IPS DF 4.7 (cell line): Measurements from ENCODE around the gene XRCC5.
"Not testable (repeated sequence)": the region's sequence is repeated elsewhere in the genome, so short reads cannot be mapped to it uniquely, and the experiment has no call there.

Experiments
- DNase-seq: peaks from one replicate; pipeline ENCODE4 v3.0.0-alpha.2; 2013; ENCODE audit warnings: low spot score; ENCODE audit errors: extremely low read depth

XRCC5 gene

DNA sequence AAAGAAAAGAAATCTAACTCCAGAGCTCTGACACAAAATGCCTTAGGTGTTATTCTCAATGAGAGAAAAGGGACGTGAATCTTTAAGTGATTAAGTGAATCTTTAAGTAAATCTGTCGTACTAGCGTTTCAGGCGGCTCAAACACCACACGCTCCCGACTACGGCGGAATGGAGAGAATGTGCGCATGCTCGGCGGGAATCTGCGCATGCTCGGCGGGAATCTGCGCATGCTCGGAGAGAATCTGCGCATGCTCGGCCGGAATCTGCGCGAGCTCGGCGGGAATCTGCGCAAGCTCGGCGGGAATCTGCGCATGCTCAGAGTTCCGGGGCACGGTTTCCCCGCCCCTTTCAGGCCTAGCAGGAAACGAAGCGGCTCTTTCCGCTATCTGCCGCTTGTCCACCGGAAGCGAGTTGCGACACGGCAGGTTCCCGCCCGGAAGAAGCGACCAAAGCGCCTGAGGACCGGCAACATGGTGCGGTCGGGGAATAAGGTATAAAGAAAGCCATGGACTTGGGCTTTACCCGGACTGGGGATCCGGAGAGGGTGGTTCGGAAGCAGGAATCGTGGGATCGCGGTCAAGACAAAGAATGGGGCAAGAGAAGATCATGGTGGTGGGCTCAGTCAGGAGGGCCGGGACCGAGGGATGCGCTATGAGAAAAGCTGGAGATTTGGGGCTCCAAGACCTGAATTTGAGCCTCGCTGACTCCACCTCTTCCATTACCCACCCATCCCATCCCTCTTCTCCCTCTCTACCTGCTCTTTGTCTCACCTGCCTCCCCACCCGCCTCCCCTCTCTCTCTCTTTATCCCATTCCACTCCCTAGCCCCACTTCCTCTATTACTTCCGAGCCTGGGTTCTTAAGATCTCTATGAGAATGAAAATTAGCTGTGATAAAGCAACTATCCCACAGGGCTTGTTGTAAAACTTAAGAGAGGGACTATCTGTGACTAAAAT, at the start of gene XRCC5:
XRCC5 (plus strand) TSS at position 382 of the 955 bp plus-strand sequence; CDS start at position 471, 89 bp downstream.
- peak; percentile 79 for DNase-seq

DNA sequence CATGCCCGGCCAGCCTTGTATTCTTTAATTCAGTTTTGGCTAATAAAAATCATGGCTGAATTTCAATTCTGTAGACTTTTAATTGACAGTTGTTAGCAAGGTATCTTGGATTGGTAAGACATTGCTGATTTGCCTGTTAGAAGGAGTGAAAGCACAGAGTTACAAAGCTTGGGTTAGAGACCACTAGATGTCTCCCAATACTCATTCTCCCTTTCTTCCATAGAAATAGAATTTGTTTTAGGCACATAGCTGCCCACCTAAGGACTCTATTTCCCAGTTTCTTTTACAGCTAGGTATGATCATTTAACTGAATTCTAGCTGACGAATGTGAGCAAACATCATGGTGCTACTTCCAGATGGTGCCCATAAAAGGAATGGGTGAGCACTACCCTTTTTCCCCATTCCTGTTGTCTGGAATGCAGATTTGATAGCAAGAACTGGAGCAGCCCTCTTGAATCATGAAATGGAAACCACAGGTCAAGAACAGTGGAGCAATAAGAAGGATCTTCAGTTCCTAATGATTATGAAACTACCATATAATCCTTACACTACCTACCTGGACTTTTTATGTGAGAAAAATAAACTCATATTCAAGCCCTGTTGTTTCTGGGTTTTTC, 45.0 kb upstream of the XRCC5 start:
- no peak for DNase-seq

DNA sequence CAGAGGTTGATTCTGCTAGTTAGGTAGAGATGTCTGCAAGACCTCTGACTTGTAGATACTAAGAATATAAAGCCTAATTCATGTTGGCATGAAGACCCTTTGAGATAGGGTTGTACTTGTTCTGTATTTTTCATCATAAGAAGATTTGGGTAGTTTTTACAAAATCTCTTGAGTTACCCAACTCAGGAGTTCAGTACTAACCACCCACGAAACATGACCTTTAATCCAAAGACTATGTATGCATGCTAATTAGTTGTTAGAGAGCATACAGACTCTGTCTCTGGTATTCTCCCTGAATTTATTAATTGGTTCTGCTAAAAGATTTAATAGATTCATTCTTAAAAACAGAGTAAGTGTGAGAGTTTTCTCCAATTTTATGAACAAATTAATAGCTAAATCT, 44.5 kb upstream of the XRCC5 start:
- no peak for DNase-seq

DNA sequence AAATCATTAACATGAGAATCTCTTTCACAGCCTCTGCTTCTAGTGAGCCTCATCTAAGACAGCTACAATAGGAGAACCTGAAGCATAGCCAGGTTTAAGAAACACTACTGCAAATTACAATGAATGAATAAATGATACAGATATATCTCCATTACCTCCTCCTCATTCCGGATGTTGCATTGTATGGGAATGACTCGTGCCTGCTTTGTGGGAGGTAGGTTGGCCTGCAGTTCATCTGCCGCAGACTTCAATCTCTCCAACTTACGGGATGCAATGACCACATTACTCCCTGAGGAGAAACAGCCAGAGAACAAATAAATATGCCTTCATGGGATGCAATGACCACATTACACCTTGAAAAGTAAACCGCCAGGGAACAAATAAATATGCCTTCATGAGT, 42.9 kb upstream of the XRCC5 start:
- no peak for DNase-seq

DNA sequence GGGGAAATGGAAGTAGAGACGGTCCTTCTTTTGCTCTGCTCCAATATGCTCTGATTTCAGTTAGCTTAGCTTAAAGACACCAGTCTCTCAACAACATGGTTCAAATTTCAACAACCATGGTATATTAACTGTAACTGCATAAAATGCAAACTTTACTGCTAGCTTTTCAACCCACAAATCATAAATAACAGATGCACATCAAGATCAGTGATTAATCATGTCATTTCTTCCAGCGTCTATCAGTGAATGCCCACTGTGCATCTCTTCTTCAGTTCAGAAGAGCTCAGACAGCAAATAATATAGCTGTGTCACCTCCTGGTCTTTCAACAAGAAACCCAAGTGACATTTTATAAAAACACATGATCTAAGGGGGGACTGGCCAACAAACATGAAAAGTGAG, 40.1 kb upstream of the XRCC5 start:
- DNase-seq, result no peak

DNA sequence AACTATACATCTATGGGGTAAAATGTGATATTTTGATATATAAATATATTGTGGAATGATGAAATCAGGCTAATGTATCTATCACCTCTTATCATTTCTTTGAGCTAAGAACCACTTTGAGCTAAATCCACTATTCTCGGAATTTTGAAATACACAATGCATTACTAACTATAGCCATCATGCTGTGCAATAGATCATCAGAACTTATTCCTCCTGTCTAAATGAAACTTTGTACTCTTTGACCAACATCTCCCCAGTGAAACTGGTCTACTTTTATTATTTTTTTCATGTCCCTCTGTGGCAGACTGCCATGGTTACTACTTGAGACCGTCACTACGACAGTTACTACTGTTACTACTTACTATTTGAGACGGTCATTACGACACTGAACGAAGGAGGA, 39.0 kb upstream of the XRCC5 start:
- DNase-seq, result no peak

DNA sequence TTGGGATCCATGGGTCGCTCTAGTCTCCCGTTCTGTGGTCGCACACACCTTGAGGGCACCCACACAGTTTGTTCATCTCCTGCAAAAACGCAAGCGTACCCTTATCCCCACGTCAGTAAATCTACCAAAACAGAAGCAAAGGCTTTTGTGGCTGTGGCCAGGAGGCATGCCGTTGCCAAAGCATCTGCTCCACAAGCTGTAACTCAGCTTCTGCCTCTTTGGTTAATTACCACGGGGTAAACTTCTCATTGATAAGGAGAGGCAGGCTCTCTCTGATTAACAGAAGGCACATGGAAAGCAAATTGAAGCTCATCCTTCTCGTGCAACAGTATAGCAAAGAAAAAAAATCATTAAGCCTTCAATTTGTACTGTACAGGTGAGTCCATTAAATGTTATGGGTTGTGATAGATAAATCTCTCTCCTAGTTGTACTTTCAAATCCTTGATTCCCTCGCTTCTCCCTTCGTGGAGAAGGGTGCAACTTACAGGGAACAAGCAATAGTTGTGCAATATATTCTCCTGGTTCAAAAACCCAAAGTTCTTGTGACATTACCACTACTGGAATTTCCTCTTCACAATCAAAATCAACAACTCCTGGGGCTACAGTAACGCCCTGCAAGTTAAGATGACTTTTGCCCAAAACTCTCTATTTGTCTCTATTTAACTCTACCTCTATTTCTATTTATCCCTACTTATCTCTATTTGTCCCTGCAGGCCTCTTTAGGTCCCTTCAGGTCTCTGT, 37.9 kb upstream of the XRCC5 start:
- no peak for DNase-seq

DNA sequence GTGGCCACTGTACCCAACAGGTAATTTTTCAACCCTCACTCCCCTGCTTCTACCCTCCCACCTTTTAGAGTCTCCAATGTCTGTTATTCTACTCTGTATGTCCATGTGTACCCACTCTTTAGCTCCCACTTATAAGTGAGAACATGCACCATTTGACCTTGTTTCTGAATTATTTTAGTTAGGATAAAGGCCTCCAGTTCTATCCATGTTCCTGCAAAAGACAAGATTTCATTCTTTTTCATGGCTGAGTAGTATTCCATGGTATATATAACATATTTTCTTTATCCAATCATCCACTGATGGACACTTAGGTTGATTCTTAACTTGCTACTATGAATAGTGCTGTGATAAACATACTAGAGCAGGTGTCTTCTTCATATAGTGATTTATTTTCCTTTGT, 36.7 kb upstream of the XRCC5 start:
- no peak for DNase-seq

DNA sequence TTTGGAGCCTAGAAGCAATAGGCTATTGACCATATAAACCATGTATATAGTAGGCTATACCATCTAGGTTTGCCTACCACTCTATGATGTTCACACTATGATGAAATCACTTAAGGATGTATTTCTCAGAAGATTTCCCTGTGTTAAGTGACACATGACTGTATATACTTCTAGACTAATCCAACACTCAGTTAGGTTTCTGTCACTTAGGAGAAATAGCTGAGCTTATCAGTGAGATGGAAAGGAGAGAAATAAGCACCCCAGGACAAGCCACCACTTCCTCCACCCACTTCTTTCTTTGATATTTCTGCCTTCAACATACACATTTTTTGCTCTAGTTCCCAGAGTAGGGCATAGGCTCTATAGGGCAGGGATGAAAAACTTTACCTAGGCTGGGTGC, 35.4 kb upstream of the XRCC5 start:
- DNase-seq, result no peak

DNA sequence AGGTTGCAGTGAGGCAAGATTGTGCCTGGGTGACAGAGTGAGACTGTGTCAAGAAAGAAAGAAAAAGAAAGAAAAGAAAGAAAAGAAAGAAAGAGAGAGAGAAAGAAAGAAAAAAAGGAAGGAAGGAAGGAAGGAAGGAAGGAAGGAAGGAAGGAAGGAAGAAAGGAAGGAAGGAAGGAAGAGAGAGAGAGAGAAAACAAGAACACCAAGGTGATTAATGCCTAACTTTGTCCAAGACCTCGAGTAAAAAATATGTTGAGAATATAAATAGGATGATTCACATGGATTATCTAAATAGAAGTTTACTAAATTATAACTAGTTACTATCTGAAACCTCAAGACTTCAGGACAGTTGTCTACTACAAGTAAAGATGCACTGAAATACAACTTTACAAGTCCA, 34.8 kb upstream of the XRCC5 start:
- DNase-seq, result no peak

DNA sequence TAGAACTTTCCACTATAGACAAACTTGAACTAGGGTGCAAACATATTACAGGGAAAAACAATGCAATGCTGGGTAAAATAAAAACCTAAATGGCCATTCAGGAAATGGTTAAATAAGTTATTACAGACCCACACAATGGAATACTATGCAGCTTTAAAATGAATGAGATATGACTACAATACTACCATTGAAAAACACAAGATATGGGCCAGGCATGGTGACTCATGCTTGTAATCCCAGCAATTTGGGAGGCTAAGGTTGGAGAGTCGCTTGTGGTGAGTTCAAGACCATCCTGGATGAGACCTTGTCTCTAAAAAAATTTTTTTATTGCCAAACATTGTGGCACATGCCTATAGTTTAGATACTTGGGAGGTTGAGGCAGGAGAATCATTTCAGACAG, 34.4 kb upstream of the XRCC5 start:
- DNase-seq, result no peak

DNA sequence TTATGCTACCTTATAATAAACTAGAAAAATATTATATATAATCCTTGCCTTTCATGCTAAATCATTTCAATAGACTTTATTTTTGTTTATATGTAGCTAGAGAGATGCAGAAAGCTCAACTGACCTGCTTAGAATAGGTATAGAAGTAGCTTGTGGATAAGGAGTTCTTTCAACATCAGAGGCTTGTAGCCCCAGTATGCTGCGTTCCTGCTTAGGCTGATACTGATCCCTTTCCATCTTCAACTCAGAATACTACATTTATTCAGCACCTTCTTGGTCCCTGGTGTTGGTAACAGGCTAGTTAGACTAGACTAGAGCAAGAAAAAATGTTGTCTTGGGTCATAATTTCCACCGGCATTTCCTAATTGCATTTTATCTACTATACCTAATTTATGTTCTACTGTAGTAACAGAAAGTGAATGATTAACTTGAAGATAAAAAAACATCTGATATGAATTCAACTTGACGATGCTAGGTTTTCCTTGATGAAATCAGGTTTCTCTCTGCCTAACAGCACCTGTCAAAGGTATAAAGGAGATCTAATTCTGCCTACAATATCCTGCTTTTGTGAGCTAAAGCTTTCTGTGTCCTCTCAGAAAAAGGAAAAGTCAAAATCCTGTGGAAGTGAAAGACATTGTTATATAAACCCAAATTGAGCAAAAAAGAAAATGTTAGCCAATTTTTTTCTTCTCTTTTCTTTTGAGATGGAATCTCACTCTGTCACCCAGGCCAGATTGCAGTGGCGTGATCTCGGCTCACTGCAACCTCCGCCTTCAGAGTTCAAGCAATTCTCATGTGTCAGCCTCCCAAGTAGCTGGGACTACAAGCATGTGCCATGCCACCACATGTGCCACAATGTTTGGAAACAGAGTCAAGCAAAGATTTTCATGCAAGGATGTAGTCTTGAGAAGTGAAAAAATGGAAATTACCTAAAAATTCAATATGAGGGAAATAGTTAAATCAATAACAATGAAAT, 33.4 kb upstream of the XRCC5 start:
- DNase-seq, result no peak

DNA sequence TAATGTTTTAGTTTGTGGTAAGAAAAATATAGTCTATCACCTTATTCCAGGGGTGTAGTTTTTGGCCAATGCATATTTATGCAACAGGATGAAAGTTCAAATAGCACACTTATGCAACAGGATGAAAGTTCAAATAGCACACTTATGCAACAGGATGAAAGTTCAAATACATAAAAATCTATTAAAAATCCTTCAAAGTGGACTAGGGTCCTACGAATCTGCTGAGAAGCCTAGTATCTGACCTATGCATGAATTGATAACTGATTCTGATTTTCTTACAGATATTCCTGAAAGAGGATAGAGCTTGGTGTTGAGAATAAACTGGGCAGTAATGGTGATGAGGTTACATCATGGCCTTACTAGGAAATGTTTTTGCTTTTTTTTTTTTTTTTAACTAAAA, 30.4 kb upstream of the XRCC5 start:
- no peak for DNase-seq

DNA sequence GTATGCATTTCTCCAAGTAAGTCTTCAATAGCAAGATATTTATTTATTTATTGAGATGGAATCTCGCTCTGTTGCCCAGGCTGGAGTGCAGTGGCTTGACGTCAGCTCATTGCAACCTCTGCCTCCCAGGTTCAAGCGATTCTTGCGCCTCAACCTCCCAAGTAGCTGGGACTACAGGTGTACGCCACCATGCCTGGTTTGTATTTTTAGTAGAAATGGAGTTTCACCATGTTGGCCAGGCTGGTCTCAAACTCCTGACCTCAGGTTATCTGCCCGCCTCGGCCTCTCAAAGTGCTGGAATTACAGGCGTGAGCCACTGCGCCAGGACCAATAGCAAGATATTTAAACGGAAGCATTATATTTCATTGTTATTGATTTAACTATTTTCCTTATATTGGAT, 29.1 kb upstream of the XRCC5 start:
- DNase-seq, result not testable (repeated sequence)

DNA sequence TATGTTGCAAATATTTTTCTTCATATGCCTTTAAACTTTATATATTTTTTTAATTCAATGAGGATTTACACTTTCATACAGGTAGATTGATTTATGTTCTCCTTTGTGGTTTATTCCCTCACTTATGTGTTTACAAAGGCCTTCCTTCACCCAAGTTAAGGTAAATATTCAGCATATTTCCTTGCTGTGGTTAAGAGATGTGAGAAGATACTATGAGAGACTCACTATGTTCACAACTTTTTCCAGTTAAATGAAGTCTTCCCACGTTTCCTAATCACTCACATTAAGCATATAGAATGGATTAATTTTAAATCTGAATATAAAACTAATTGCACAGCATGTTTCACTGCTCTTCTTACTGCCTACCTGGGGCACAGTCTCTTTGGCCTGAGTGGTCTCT, 28.1 kb upstream of the XRCC5 start:
- DNase-seq, result no peak

DNA sequence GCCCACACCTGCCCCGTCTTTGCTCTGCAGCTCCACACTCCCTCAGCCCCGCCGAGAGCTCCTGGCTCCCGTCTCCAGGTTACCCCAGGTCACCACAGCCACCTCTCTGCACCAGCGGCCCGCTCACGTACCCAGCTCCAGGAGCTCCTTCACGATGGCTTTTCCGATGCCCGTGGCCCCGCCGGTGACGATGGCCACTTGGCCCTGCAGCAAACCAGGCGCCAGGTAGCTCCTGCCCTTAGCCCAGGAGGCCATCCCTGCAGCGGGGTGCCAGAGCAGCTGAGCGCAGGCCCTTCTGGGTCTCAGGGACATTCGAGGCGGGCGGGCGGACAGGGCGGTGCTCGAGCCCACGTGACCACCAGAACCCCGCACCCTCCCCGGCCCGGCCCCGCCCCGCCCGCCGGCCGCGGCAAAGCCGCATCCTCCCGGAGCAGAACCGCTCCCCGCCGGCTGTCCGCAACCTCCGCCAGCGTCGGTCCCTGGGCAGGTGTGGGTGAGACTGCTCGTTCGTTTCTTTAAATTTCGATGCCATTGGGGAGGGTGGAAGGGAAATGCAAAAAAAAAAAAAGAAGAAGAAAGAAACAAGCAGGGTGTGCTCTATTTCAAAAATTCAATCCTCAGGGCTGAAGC, 27.5 kb upstream of the XRCC5 start, which contains the start of the genes PECR and TMEM169:
PECR (minus strand) TSS at position 323 of the 630 bp plus-strand sequence; CDS start at position 255, 68 bp downstream.
TMEM169 (plus strand) TSS at position 433 of the 630 bp plus-strand sequence. CDS start 14,045 bp downstream, outside the sequence.
- no peak for DNase-seq

DNA sequence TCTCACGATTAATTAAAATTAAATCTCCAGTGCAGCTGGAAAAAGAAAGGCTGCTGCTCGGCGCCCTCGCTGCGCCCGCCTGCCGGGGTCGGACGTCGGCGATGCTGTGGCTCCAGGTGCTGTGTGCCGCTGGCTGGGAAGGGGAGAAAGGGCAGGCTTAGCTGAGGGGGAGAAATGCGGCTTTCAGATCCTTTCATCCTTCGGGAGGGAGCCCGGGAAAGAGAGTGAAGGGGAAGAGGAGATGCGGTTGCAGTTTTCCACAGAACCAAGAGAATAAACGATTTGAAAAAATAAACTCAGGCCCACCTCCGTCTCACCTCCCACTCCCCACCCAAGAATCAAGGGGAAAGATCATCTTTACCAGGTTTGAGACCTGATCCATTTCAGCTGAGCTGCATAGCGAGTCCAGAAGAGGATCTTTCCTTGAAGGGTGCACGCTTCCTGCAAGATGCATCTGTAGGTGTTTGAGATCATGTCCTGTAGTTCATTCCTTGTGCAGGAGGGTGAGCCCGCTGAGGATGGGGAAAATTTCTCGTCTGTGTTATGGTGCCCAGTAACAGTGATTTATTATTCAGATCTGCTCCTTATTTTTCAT, 26.9 kb upstream of the XRCC5 start:
- no peak for DNase-seq

DNA sequence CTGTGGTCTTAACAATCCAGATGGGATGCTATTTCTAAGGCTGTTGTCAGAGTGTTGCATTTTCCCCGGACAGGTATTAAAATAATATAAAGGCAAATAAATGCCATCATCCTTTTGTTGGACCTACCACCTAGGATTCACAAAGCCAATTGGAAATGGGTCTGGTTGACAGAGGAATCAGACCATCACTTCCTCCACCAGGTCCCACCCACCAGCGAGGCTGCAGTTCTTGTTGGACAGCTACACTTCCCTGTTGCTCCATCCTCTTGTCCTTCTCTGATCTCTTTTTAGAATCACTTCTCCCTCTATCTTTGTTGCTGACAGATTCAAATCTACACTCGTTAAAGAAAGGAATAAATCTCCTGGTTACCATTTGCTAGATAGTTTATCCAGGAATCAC, 26.3 kb upstream of the XRCC5 start:
- DNase-seq, result no peak

DNA sequence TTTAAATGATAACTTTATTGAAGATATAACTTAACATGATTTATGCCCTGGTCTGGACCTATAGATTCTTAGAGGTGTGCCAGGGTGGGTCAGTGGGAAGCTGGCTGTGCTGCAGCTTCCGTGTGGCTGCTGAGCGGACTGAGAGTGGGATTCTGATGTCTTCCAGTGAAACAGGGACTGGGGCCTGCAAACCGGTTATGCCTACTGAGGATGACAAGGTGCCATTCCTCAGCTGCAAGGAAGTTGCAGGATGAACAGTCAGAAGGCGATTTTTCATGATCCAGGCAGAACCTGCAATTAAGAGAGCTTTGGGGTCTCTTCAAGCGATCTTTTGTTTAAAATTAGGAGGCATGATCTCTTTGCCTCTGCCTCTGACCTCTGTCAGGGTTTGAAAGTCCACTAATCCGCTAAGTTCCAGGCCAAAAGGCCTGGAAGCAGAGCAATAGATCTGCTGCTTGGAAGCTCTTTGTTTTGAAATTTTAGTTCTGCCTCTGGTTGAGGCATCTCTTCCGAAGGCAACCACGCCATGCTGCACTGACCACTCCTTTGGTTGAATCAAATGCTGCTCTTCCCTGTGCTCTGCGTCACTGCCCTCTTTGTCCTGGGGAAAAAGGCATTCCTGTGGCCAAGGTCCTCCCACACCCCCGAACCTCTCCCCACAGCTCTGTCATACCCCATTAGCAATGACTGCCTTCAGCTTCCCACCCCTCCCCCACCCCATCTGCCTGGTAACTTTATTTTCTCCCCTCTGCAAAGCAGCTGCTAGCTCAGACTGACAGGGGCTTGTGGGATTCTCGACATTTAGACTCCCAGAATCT, 25.5 kb upstream of the XRCC5 start:
- DNase-seq, result no peak
